Astrocyte (in vitro differentiated cells and primary cell): ENCODE measurements around the gene SLCO2A1.

Source experiments
- EZH2 ChIP-seq: IDR thresholded peaks from 2 replicates; pipeline ENCODE4 v1.6.1; 2012; ENCODE audit warnings: mild to moderate bottlenecking, low read length, inconsistent platforms; ENCODE audit not compliant: insufficient read depth
- TF ChIP-seq, protein P1 (sequence below): IDR thresholded peaks from 2 replicates; pipeline ENCODE4 v1.5.1; 2011; ENCODE audit warnings: low read depth, mild to moderate bottlenecking, inconsistent platforms, low read length, moderate library complexity; ENCODE audit not compliant: insufficient read depth

DNA sequence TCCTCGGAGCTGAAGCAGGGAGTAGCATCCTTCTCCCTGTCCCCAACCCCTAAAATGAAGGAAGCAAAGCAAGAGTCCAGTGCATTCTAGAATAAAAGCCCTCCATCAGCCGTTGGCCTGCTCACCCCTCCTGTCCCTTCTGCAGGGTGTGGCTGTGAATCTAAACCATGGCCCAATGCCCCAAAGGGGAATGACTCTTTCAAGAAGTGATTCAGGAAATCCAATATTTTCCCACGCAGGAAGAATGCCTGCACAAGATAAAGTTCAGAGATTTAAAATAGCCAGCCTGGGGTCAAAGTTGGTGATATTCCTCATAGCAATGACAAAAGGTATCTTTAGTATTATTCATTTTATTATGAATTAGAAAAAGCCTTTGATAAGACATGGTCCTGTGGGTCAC is 38.5 kb downstream of the SLCO2A1 start:
- TF ChIP-seq, protein P1, sequence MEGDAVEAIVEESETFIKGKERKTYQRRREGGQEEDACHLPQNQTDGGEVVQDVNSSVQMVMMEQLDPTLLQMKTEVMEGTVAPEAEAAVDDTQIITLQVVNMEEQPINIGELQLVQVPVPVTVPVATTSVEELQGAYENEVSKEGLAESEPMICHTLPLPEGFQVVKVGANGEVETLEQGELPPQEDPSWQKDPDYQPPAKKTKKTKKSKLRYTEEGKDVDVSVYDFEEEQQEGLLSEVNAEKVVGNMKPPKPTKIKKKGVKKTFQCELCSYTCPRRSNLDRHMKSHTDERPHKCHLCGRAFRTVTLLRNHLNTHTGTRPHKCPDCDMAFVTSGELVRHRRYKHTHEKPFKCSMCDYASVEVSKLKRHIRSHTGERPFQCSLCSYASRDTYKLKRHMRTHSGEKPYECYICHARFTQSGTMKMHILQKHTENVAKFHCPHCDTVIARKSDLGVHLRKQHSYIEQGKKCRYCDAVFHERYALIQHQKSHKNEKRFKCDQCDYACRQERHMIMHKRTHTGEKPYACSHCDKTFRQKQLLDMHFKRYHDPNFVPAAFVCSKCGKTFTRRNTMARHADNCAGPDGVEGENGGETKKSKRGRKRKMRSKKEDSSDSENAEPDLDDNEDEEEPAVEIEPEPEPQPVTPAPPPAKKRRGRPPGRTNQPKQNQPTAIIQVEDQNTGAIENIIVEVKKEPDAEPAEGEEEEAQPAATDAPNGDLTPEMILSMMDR: no peak
- no peak for TF ChIP-seq EZH2
